Measurements from ENCODE around the gene TNRC6C.

DNA sequence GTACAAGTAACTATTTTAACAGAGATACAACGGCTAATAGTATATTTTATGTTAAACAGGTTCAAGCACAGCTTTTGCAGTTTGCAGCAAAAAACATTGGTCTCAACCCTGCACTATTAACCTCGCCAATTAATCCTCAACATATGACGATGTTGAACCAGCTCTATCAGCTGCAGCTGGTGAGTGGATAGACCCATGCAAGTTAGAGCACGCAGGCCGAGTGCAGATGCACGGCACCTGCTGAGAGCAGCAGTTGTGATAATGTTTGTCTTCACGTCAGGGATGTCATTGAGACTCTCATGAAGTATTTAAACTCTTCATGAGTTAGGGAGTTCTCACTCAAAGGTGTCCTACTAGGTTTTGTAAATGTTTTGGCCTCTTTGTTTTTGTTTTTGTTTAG is 124.5 kb downstream of the TNRC6C start:
- TF ChIP-seq SMARCC2 (IDR thresholded peaks at IDR 0.05) (no peak), MTA3 (CRISPR knock-in tag; IDR thresholded peaks at IDR 0.05) (no peak), KAT2B (IDR thresholded peaks at IDR 0.05; ENCODE audit: borderline replicate concordance, low read depth, low read length) (no peak), ZNF274 (CRISPR knock-in tag; IDR thresholded peaks at IDR 0.05) (no peak), PHB2 (IDR thresholded peaks at IDR 0.05; ENCODE audit: partially characterized antibody) (no peak), NFYB (CRISPR knock-in tag; IDR thresholded peaks at IDR 0.05) (no peak)
- TF ChIP-seq, protein P1, sequence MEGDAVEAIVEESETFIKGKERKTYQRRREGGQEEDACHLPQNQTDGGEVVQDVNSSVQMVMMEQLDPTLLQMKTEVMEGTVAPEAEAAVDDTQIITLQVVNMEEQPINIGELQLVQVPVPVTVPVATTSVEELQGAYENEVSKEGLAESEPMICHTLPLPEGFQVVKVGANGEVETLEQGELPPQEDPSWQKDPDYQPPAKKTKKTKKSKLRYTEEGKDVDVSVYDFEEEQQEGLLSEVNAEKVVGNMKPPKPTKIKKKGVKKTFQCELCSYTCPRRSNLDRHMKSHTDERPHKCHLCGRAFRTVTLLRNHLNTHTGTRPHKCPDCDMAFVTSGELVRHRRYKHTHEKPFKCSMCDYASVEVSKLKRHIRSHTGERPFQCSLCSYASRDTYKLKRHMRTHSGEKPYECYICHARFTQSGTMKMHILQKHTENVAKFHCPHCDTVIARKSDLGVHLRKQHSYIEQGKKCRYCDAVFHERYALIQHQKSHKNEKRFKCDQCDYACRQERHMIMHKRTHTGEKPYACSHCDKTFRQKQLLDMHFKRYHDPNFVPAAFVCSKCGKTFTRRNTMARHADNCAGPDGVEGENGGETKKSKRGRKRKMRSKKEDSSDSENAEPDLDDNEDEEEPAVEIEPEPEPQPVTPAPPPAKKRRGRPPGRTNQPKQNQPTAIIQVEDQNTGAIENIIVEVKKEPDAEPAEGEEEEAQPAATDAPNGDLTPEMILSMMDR (CRISPR knock-in tag; IDR thresholded peaks at IDR 0.05): no peak
- TF ChIP-seq, protein P2, sequence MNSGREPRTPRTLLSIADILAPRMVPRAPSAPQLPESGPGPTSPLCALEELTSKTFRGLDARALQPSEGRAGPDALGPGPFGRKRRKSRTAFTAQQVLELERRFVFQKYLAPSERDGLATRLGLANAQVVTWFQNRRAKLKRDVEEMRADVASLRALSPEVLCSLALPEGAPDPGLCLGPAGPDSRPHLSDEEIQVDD (CRISPR knock-in tag; IDR thresholded peaks at IDR 0.05; ENCODE audit: borderline replicate concordance): no peak
- TF ChIP-seq, protein P3, sequence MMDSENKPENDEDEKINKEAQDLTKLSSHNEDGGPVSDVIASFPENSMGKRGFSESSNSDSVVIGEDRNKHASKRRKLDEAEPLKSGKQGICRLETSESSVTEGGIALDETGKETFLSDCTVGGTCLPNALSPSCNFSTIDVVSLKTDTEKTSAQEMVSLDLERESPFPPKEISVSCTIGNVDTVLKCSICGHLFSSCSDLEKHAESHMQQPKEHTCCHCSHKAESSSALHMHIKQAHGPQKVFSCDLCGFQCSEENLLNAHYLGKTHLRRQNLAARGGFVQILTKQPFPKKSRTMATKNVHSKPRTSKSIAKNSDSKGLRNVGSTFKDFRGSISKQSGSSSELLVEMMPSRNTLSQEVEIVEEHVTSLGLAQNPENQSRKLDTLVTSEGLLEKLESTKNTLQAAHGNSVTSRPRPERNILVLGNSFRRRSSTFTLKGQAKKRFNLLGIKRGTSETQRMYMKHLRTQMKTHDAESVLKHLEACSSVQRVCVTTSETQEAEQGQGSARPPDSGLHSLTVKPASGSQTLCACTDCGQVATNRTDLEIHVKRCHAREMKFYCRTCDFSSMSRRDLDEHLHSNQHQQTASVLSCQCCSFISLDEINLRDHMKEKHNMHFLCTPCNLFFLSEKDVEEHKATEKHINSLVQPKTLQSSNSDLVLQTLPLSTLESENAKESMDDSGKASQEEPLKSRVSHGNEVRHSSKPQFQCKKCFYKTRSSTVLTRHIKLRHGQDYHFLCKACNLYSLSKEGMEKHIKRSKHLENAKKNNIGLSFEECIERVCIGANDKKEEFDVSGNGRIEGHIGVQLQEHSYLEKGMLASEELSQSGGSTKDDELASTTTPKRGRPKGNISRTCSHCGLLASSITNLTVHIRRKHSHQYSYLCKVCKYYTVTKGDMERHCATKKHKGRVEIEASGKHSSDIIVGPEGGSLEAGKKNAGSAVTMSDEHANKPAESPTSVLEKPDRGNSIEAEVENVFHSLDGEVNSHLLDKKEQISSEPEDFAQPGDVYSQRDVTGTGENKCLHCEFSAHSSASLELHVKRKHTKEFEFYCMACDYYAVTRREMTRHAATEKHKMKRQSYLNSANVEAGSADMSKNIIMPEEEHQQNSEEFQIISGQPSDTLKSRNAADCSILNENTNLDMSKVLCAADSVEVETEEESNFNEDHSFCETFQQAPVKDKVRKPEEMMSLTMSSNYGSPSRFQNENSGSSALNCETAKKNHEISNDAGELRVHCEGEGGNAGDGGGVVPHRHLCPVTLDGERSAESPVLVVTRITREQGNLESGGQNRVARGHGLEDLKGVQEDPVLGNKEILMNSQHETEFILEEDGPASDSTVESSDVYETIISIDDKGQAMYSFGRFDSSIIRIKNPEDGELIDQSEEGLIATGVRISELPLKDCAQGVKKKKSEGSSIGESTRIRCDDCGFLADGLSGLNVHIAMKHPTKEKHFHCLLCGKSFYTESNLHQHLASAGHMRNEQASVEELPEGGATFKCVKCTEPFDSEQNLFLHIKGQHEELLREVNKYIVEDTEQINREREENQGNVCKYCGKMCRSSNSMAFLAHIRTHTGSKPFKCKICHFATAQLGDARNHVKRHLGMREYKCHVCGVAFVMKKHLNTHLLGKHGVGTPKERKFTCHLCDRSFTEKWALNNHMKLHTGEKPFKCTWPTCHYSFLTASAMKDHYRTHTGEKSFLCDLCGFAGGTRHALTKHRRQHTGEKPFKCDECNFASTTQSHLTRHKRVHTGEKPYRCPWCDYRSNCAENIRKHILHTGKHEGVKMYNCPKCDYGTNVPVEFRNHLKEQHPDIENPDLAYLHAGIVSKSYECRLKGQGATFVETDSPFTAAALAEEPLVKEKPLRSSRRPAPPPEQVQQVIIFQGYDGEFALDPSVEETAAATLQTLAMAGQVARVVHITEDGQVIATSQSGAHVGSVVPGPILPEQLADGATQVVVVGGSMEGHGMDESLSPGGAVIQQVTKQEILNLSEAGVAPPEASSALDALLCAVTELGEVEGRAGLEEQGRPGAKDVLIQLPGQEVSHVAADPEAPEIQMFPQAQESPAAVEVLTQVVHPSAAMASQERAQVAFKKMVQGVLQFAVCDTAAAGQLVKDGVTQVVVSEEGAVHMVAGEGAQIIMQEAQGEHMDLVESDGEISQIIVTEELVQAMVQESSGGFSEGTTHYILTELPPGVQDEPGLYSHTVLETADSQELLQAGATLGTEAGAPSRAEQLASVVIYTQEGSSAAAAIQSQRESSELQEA (CRISPR knock-in tag; IDR thresholded peaks at IDR 0.05; ENCODE audit: not compliant biosample characterization): no peak
- TF ChIP-seq, protein P4, sequence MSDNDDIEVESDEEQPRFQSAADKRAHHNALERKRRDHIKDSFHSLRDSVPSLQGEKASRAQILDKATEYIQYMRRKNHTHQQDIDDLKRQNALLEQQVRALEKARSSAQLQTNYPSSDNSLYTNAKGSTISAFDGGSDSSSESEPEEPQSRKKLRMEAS (IDR thresholded peaks at IDR 0.05): no peak
- TF ChIP-seq, protein P5, sequence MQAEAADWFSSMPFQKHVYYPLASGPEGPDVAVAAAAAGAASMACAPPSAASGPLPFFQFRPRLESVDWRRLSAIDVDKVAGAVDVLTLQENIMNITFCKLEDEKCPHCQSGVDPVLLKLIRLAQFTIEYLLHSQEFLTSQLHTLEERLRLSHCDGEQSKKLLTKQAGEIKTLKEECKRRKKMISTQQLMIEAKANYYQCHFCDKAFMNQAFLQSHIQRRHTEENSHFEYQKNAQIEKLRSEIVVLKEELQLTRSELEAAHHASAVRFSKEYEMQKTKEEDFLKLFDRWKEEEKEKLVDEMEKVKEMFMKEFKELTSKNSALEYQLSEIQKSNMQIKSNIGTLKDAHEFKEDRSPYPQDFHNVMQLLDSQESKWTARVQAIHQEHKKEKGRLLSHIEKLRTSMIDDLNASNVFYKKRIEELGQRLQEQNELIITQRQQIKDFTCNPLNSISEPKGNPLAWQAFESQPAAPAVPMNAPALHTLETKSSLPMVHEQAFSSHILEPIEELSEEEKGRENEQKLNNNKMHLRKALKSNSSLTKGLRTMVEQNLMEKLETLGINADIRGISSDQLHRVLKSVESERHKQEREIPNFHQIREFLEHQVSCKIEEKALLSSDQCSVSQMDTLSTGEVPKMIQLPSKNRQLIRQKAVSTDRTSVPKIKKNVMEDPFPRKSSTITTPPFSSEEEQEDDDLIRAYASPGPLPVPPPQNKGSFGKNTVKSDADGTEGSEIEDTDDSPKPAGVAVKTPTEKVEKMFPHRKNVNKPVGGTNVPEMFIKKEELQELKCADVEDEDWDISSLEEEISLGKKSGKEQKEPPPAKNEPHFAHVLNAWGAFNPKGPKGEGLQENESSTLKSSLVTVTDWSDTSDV (CRISPR knock-in tag; IDR thresholded peaks at IDR 0.05): no peak
- TF ChIP-seq, protein P6, sequence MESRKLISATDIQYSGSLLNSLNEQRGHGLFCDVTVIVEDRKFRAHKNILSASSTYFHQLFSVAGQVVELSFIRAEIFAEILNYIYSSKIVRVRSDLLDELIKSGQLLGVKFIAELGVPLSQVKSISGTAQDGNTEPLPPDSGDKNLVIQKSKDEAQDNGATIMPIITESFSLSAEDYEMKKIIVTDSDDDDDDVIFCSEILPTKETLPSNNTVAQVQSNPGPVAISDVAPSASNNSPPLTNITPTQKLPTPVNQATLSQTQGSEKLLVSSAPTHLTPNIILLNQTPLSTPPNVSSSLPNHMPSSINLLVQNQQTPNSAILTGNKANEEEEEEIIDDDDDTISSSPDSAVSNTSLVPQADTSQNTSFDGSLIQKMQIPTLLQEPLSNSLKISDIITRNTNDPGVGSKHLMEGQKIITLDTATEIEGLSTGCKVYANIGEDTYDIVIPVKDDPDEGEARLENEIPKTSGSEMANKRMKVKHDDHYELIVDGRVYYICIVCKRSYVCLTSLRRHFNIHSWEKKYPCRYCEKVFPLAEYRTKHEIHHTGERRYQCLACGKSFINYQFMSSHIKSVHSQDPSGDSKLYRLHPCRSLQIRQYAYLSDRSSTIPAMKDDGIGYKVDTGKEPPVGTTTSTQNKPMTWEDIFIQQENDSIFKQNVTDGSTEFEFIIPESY (CRISPR knock-in tag; IDR thresholded peaks at IDR 0.05): no peak
